ENCODE data around the gene RAVER1. TPM values are rescaled to one million over a fixed set of nuclear protein-coding genes. Genes with fewer than 3 reads are reported as not detected.
"Not testable (repeated sequence)": the region's sequence is repeated elsewhere in the genome, so short reads cannot be mapped to it uniquely, and the experiment has no call there.

RAVER1 gene
- total and polyA plus RNA-seq, 9 of the 15 experiments (the other 6 are each of a cell fraction or from before 2014, with no cell fraction given): 0.06 to 113 (median 7.0) TPM

- POLR2A ChIA-PET: interaction anchor here (1.8 kb wide), 1 partner anchor 13 kb away, joined by 9 read pairs; the partner anchor contains the start of gene TYK2
- BruUV-seq (replicated peaks); H4K20me1 ChIP-seq (replicated peaks; ENCODE audit: control insufficient read depth, insufficient read depth, low read length); H3K27ac ChIP-seq (ENCODE audit: extremely low read depth, low read depth, low read length); intact Hi-C loops (cut with micrococcal nuclease); H2AFZ ChIP-seq (ENCODE audit: low read depth, low read length); ATAC-seq; H3K4me2 ChIP-seq (ENCODE audit: insufficient read depth, low read length); H3K9me1 ChIP-seq (ENCODE audit: control insufficient read depth, insufficient read depth, low read length); in situ Hi-C loops (cut with MboI); H3K9me3 ChIP-seq (replicated peaks; ENCODE audit: control insufficient read depth, insufficient read depth, low read depth, low read length); H3K9ac ChIP-seq (ENCODE audit: insufficient read depth in 1 of 2, low read depth in 2 of 2, low read length in 2 of 2); H3K79me2 ChIP-seq (ENCODE audit: control insufficient read depth, insufficient read depth, low read length); H3K4me3 ChIP-seq; H3K27me3 ChIP-seq (ENCODE audit: control insufficient read depth in 2 of 2, insufficient read depth in 2 of 2, low read length in 2 of 2); H3K4me1 ChIP-seq (replicated peaks in 1 of 2; ENCODE audit: control insufficient read depth in 2 of 2, insufficient read depth in 2 of 2, low read length in 2 of 2); FAIRE-seq: not testable (repeated sequence)
- TF ChIP-seq KDM1A (IDR thresholded peaks at IDR 0.05) (peak; percentile 50 to 69; a peak in 3 of 4 replicates), PHF21A (IDR thresholded peaks at IDR 0.05; ENCODE audit: borderline replicate concordance, low read depth) (0 out of 2 replicates have a peak, but pooled peaks have one; percentile 61), ZMIZ1 (IDR thresholded peaks at IDR 0.05; ENCODE audit: low read depth in 2 of 2, low read length in 2 of 2) (peak in 1 of 2 experiments; percentile 19; a peak in 1 of 4 replicates), ZBTB17 (CRISPR knock-in tag; IDR thresholded peaks at IDR 0.05) (peak; percentile 94), ZNF23 (CRISPR knock-in tag; IDR thresholded peaks at IDR 0.05) (peak; percentile 79; the same call in 1 of the 2 replicates), MLLT1 (IDR thresholded peaks at IDR 0.05) (peak in 1 of 2 experiments; percentile 93; a peak in 2 of 4 replicates)
- WGBS (ENCODE audit: insufficient coverage, low coverage, missing lambda C conversion rate): 100% methylated on average over 4 of the region's 4 CpGs
- H3K36me3 ChIP-seq (ENCODE audit: control insufficient read depth, insufficient read depth, low read length): peaks cover 82% of the 10 kb centered on the region
- CTCF ChIA-PET (ENCODE audit: low intra/inter-chr PET ratio): interaction anchor here (0.7 kb wide), 1 partner anchor 746 kb away, joined by 3 read pairs; no protein-coding TSS in a partner anchor
- peak in 1 of 4 experiments; percentile 14 for DNase-seq (ENCODE audit: extremely low read depth in 1 of 4, low spot score in 3 of 4)
These were observed 33.7 kb upstream of the RAVER1 start for GRCh38 chr19:10366950-10367512.

All from K562 (cell line).